Pulmonary artery endothelial cell (primary cell): ENCODE data around the gene EPB41L3. TPM values are rescaled to one million over a fixed set of nuclear protein-coding genes. Genes with fewer than 3 reads are reported as not detected.
"Not testable (repeated sequence)": the region's sequence is repeated elsewhere in the genome, so short reads cannot be mapped to it uniquely, and the experiment has no call there.

Source experiments
- DNase-seq: peaks from one replicate; pipeline ENCODE4 v3.0.0-alpha.2; 2011; ENCODE audit warnings: low read depth, low spot score
- total RNA-seq: library from RNA; depleted of rRNA; stranded (reverse); fragments of >200 nt; gene quantifications from 2 replicates; pipeline ENCODE4 v1.2.3, GENCODE V29; 2014

EPB41L3 gene
- total RNA-seq, 1 donor from 2014 or later = 122 TPM

DNA sequence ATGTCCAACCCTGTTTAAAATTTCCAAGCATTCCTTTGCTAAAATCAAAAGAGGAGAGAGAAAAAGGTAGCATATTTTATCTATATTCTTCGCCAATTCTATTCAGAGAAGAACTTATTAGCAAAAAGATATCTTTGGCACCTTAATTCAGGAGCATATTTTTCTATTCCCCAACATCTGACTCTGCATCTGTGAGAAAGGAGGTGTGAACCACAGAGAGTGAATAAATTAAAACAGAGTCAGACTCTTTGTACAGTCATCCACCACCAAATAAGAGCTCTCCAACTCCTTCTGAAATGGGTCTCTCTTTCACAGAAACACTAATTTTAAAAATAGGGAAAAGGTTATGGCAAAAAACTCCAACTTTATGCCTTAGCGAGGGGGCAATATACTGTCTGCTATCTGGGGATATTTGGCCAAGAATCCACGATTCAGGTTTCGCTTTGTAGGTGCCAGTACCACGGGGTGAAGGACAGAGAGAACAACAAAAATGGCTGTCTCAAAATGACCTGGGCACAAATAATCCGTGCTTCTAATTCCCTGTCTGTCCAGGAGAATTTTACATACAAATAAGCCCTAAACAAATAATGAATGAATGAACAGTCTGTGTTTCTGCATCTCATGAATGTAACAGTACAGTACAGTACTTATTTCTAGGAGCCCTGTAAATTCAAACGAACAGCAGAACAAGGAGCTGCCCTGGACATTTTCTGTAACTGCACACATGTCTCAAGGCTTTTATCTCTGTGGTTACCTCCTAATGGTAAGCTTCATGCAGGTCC, 43.4 kb downstream of the EPB41L3 start:
- no peak for DNase-seq

DNA sequence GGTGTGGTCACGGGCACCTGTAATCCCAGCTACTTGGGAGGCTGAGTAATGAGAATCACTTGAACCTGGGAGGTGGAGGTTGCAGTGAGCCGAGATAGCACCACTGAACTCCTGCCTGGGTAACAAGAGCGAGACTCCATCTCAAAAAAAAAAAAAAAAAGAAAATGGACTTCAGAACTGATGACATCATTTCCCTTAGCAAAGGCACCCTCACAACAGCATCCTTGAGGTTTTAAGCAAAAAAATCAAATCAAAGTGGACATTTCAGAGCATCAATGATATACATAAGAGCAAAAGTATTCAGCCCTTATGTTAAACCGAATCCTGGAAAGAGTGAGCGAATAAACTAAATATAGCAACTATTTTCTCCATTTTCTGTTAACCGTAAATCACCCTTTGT, 45.3 kb downstream of the EPB41L3 start:
- no peak for DNase-seq

DNA sequence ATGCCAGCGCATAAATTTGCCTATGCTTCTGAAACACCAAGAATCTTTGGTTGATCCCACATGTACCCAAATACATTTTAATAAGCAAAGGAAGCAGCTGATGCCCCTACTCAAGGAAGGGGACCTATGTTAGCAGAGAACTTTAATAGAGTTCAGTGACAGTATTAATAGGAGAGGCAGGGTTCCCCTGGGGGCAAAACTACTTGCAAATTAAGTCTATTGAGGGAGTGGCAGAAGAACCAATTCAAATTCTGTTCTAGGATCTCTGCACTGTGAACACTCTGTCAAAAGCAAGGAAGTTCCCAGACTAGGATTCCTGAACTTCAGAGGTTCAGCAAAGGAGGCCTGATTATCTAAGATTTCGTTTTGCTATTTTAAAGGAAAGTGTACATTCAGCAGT, 47.5 kb downstream of the EPB41L3 start:
- DNase-seq = no peak

DNA sequence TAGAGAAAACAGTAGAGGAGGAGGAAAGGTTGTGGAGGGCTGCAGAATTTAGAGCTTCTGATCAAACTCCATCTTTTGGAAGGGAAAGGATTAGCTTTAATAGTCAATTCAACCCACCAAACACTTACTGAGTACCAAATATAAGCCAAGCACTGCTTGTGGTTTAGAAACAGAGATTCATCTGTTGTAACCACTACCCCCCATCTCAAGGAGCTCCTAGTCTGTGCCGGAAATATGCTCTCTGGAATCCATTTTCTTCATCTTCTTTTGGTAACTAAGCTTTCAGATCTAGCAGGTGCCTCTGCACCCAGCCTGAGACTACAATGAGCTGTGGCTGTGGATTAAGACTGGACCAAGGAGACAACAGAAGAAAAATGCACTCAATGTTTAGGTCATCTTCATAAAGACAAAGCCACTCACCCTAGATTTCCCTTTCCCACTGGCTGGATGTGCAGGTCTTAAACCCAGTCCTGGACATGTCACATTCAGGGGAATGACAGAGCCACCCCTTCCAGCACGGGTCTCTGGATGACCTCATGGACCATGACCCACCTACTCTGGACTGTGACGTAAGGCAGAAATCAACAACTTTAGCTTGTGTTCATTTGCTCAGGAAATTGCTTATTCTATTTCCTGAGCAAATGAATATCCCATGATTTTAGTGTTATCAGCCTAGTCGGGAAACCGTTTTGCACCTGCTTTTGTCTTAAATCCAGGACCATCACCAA, 52.9 kb downstream of the EPB41L3 start:
- DNase-seq = no peak

DNA sequence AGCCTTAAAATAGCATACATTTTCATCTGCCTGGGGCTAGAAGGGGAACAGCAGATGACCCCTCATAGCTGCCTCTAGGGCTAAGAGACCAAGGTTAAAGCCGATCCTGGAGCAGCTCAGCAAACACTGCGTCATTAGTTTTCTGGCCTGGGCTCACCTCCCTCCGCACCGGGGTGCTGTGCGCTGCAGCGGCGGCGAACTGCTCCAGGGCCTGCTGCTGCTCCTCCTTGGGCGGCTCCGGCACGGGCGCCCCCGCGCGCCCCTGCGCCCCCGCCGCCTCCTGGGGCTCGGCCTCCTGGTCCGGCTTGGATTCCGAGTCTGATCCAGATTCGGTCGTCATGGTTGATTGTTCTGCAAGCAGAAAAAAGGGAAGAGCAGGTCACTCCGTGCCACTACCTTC, 55.0 kb downstream of the EPB41L3 start:
- no peak for DNase-seq

DNA sequence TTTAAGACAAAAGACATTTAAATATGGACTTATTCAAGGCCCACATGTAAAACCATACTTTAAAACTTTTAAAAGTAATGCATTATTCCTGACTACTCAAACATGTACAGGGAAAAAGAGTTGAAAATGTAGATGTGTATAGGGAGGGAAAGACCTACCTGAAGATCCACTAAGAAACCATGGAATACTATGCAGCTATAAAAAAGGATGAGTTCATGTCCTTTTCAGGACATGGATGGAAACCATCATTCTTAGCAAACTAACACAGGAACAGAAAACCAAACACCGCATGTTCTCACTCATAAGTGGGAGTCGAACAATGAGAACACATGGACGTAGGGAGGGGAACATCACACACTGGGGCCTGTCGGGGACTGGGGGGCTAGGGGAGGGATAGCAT, 55.8 kb downstream of the EPB41L3 start:
- DNase-seq = not testable (repeated sequence)

DNA sequence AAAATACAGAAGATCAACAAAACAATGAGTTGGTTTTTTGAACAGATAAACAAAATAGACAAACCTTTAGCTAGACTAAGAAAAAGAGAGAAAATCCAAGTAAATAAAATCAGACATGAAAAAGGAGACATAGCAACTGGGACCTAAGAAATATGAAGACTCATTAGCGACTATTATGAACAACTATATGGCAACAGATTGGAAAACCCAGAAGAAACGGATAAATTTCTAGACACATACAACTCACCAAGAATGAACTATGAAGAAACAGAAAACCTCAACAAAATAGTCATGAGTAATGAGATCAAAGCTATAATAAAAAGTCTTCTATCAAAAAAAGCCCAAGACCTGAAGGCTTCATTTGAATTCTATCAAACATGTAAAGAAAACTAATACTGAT, 59.3 kb downstream of the EPB41L3 start:
- no peak for DNase-seq

DNA sequence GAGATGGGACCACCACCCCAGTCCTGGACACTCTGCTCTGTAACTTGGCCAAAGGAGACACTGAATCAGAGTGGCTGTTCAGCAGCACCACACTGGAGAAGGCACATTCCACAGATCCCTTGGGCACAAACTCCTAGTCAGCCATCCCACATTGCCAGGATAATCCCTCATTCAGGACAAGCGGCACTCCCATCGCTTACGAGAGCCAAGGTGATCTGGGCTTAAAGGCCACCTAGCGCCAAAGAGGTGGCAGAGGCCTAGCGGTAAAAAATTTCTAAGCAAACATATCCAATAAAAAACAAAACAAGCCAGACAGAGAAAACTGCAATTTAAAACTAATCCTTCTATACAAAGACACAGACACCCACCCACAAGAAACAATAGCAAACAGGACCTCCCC, 62.2 kb downstream of the EPB41L3 start:
- no peak for DNase-seq

DNA sequence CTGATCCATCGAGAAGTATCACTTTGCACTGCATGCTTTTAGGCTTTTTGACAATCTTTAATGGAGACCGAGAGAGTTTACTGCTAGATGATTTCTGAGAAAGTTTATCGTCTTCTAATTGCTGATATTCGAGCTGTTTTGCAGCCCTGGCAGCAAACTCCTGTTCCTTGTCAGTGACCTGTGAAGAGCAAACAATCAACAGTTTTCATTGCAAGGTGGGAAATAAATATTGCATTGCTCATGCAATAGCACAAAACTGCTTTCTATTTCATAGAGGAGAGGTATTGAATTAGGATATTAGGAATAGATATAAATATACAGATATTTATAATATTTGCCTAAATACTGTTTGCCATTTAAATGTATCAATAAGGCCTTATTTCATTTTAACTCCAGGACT, 65.5 kb downstream of the EPB41L3 start:
- no peak for DNase-seq

DNA sequence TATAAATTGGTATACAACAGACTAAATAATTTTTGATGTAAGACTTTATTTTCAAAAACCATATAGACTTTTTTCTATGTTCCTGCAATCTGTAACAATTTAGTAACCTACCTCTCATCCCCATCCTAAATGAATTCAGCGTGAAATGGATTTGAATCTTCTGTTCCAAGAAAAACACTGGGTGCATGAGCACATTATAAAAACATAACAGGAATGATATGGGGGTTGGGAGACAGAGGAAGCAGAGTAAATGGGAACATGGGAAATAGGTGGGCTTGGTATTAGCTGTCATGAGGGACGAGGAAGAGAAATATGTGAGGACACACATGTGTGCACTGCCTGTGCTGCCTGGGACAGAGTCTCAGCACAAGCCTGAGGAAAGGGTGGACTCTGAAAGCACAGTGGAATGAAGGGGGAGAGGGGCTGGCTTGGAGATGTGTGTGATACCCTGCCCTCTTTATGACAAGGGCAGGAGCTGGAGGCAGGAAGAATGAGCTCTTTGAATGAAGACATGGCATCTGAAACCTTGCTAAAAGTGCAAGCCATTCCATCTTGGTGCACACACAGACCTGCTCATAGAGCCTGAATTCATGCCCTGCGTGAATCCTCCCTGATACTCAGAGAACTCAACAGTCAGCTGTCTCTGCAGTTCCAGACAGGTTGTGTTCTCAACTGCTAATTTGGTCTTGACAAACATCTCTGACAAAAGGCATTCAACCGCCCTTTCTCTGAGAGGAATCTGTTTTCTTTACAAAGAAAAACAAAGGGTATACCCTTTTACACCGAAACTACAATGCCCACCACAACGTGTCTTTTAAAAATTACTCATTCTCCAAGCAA, 66.6 kb downstream of the EPB41L3 start:
- DNase-seq = no peak

DNA sequence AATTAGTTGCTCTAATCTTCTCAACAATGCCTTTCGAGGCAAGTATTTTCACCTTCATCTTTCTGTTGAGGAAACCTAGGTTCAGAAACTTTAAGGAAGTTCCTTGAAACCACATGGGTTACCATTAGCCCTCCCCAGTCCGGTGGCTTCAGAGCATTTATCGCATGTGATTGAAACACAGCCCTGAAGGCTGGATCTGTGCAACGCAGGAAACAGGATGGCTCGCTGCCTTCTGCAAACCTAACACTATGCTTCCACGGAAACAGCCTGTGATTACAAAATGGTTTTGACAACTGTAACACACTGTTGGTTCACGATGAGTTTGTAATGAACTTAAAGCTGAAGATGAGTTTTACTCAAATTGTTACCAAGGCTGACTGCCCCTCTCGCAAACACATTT, 68.5 kb downstream of the EPB41L3 start:
- DNase-seq = no peak

DNA sequence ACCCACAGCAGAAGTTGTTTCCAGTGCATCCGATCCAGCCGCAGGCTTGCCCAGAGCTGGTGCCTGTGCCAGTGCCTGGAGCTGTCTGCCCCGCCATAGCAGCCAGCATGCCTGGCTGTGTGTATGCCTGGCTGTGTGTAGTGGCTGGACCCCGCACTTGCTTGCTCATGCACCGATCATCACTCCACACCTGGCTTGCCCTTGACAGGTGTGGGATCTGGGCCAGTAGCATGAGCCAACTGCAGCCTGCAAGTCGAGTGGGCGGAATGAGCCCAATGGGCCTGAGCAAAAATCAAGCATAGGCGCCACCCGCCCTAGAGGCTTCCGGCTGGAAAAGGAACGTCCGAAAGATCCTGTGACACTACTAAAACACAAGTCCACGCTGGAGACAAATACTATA, 74.5 kb downstream of the EPB41L3 start:
- DNase-seq = no peak

DNA sequence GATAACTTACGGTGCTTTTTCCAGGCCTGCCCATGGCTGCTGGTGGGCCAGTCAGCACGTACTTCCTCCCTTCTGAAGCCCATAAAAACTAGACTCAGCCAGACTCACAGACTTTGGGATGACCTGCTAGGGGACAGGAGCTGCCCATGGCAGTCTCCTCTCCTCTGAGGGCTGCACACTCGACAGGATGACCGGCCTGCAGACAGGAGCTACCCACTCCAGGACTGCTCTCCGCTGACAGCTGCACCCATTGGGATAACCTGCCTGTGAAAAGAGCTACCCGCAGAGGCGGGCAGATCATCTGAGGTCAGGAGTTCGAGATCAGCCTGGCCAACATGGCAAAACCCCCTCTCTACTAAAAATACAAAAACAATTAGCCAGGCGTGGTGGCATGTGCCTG, 75.4 kb downstream of the EPB41L3 start:
- no peak for DNase-seq

DNA sequence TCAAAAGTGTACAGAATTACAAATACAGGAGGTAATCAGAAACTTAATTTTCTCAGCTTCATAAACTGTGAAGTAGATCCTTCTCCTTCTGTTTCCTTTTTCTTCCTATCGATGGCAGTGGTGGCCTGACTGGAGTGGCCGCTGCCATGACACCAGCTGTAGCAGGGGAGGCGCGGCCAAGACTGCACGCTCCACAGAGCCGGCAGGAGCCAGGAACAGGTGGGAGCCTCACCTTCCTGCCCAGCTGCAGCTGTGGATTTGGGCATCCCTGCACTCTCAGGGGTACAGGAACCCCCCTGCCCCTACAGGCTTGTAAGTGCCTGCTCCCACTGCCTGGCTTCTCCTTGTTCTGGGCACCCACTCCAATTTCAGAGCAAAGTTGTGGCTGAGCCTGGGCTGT, 76.1 kb downstream of the EPB41L3 start:
- DNase-seq = no peak

DNA sequence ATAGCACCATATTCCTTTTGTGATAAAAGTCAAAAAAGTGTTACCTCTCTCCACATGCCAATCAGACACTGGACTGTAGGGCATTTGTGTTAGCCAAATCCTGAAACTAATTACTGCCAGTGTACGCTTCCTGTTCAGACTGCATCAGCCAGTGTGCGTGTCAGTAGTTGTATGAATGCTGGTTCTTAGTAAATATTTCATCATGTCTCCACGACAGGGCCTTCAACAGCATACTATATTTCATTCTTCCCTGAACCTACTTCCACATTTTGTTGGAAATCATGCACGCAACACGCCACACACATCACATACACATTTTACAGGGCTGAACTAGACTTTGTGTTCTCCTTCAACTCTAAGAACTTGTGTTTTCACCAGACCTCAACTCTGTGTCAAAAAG, 77.5 kb downstream of the EPB41L3 start:
- DNase-seq = no peak

DNA sequence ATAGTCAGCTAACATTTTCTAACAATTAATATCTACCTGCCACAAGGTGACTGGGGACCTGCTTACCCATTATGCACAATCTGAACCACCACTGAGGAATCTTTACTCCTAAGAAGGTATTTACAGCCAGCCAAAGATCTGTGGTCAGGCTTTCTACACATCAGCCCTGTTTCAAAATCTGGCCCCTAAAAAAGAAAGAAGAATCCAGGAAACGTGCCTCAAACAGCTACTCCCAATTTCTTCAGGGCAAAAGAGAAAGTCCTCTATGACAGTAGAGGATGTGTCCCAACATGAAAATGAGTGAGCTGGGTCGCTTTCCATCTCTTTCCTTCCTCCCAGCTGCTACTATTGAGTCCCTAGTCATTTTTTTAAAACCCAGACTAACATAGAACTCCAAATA, 79.5 kb downstream of the EPB41L3 start:
- no peak for DNase-seq

DNA sequence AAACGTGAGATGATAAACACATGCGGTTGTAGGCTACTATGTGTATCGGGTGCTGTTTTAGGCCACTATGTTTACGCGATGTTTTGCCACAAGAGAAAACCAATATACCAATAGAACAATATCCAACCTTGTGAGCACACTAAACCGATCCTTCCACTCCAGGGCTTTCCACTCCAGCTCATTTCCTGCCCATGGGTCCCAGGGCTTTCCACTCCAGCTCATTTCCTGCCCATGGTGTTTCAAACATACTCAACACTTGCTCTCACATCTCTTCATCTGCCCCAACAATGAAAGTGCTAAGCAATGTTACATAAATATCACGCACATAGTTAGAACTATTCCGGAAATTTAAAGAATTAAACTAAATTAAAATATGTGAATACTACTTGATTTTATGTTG, 80.0 kb downstream of the EPB41L3 start:
- no peak for DNase-seq

DNA sequence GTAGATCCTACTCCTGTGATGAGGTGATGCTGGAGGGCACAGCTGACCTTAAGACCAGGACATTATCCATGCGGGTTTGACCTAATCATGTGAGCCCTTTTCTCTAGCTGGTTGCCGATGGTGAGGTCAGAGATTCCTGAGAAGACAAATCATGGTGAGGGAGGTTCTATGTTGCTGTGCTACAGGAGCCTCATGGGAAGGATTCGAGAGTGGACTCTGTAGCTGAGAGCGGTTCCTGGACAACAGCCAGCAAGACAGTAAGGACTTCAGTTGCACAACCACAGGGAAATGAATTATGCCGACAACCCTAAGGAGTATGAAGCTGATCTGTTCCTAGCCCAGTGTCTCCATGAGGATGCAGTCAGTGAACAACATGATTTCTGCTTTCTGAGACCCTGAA, 80.4 kb downstream of the EPB41L3 start:
- no peak for DNase-seq

DNA sequence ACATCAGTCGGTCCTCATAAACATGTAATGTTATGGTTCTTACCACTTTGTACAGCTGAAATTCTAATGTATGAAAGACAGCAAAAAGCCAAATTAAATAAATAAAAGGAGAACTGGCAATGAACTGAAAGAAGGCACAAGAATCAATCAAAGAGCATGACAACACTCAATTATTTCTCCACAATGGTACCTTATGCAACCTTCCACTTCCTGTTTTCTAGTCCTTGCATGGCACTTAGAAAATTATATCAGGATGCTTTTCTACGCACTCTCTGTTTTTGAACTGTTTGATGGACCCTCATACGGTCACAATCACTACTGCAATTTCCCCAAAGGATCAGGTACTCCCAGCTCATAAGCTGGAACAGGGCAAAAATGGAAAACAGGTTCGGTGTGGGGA, 81.6 kb downstream of the EPB41L3 start:
- DNase-seq = no peak

DNA sequence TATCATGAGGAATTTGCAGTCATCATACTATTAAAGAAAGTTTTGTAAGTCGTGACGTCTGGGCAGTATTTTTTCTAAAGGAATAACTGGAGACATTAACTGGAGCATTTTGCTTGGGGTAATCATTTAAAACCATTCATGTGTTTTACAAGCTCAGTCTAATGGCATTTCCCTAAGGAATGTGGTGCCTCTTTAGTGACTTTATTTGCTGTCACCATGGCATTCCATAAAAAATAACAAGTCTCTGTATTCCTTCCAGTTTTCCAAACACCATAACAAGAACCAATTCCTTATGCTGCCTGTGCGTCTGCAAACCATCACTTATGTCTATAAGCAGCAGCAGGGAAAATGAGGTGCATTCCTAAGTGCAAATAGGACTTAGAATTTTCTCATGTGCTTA, 82.8 kb downstream of the EPB41L3 start:
- no peak for DNase-seq

DNA sequence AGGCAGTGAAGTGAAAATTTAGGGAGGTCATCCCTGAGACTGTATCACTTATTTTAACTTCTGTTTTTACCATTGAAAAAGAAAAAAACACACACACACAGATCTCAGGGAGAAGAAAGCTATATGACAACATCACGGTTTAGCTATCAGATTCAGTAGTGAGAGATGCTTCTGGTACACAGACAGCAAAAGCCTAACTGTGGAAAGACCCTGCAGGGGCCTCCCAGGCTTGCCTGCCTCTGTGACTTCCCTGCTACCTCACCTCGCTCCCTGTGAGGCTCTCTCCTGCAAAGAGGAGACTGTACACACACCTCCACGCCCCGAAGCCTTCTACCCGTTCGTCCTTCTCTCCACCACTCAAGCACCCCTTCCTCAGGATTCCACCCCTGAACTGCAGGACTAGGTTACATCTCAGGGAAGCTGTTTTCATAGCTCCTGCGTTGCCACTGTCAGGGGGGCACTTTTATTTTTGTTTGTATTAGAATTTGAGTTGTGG, 86.3 kb downstream of the EPB41L3 start:
- no peak for DNase-seq
